Tibial nerve (tissue), 4 donors: ENCODE measurements around the gene USP17L10.
"Not testable (repeated sequence)": the region's sequence is repeated elsewhere in the genome, so short reads cannot be mapped to it uniquely, and the experiment has no call there.

Experiments used
- CTCF ChIP-seq, 5 experiments: fragments of 200-600 bp in 3 of 5; fragments of 450-650 bp in 2 of 5; sonication (generic) in 3 of 5; IDR thresholded peaks; one replicate each; pipeline ENCODE4 v1.5.1; 2016 to 2019; ENCODE audit warnings: antibody characterized with exemption in 5 of 5, mild to moderate bottlenecking in 3 of 5, moderate library complexity in 2 of 5
- EP300 ChIP-seq, 2 donors: sonication (generic); formaldehyde crosslinking; IDR thresholded peaks; one replicate each; pipeline ENCODE4 v1.6.1; 2017; ENCODE audit warnings: antibody characterized with exemption in 2 of 2, mild to moderate bottlenecking in 1 of 2
- POLR2A ChIP-seq, 2 donors: fragments of 450-650 bp; IDR thresholded peaks; one replicate each; pipeline ENCODE4 v1.6.1; 2017; ENCODE audit warnings: antibody characterized with exemption in 2 of 2, mild to moderate bottlenecking in 2 of 2, moderate library complexity in 2 of 2

DNA sequence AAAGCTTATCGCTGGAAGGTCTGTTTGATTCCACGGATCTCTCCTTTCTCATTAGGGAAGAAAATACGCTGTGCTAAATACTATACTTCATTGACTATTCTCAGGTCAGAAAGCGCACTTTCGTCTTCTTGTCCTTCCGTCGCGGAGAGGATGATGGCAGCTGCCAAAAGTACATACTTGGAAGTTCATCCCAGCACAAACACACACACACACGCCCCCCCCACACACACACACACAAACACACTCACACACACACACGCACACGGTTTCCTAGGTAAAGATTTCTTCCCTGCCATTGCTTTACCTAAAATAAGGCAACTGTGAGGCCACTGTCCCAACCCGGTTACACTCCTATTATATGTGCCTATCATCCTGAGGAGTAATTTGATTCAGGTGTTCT lies 28.0 kb downstream of the USP17L10 start:
- not testable (repeated sequence) for TF ChIP-seq CTCF, EP300, POLR2A (IDR thresholded peaks at IDR 0.05)
